HG03342 (cell line): Measurements from ENCODE around the gene PIGM.

Experiments used
- ATAC-seq: cut with Tn5 transposase; IDR thresholded peaks from one replicate; pipeline ENCODE4 v1.9.1; 2021; ENCODE audit warnings: mild to moderate bottlenecking, moderate library complexity; ENCODE audit not compliant: unreplicated experiment

The PIGM gene

DNA sequence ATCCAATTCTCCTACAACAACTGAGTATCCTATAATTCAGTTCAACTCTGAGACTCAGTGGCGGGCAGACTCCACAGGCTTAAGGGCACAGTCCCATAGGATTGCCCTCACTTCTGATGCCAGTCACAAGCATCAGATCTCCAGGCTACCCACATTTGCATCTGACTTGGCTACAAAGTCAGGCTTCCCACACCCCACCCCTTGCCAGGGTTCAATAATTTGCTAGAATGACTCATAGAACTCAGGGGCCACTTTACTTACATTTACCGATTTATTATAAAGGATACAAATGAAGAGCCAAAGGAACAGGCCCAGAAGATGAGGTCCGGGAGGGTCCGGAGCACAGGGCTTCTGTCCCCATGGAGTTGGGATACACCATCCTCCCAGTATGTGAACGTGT lies 41.8 kb downstream of the PIGM start:
- no peak for ATAC-seq

DNA sequence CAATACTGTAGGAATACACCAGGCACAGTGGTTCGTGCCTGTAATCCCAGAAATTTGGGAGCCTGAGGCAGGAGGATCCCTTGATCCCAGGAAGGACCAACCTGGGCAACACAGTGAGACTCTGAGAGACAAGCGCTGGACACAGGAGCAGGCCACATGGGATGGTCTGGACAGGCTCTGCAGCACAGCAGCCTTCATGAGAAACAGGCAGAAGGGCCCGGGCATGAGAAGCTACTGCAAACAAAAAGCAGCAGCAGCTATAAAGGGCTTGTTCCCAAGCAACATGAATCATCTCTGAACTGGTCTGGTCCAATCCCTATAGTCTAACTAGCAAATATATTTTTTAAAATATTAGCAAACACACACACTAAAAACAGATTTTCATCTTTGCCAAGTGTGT lies 42.2 kb downstream of the PIGM start:
- no peak for ATAC-seq

DNA sequence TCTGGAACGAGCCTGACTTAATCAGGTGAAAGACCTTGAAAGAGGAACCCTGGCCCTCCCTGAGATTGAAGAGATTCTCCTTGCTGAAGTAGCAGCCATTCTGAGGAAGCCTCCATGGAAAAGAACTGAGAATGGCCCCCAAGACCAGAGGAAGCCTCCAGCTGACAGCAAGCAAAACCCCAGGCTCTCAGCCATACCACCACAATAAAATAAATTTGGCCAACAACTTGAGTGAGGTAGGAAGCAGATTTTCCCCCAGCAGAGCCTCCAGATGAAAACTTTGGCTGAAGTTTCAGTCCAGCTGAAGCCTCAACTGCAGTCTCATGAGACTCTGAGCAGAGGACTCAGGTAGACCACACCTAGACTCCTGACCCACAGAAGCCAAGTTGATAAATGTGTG lies 43.8 kb downstream of the PIGM start:
- ATAC-seq = no peak

DNA sequence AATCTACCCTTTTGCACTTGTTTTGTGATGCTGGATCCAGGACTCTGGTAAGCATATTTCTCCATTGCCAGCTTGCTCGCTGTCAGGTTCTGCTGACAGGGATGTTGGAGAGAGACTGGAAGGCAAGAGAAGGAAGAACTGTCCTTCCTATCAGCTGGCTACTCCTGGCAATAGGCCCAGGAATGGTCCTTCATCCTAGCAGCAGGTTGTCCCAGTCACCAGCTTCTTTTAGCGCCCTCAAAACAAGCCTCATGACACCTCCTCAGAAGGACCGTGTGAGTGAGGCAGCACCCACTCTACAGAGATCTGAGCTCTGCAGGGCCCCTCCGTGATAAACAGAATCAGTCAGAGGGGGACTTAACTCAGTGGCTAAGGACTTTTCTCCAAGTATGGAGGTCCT lies 44.6 kb downstream of the PIGM start:
- no peak for ATAC-seq

DNA sequence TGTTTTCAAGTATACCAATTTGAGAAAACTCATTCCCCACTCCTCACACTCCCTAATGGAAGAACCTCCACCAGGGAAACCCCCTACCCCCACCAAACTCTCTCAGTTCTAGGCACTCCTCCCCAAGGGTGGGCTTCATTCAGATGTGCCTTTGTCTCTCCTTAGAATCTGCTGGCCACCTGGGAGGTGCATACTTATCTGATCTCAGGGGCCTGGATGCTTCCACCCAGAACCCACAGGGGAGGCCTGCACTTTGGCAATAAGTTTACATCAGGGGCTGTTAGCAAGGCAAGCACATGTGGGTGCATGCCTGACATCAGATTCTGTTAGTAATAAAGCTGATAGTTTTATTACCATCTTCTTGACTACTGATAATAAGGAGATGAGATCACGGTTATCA lies 45.3 kb downstream of the PIGM start:
- no peak for ATAC-seq

DNA sequence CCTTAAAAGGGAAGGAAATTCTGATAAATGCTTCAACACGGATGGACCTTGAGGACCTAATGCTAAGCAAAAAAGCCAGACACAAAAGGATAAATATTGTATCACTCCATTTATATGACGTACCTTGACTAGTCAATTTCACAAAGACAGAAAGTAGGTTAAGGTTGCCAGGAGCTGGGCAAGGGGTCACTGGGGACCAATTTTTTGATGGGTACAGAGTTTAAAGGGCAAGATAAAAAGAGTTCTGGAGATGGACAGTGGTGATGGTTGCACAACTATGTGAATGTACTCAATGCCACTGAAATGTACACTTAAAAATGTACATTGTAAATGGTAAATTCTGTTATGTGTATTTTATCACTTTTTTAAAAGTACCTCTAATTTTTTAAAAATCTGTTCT lies 45.7 kb downstream of the PIGM start:
- ATAC-seq = no peak

DNA sequence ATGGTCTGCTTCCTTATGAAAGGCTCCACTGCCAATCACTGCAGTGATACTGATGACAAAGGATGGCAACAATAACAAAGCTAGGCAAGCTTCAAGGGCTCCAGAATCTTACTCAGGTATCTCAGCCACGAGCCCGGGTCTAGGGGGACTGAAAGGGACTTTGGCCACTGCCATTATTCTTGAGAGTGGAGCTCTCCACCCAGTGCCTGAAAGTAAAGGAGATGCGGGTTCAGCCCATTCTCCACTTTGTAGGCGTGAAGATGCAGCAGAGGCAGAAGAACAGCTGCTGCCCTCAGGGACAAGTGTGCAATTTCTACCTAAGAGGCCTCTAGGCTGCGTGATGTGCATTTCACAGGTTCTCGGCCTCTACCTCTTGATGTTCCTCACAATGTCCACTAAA lies 46.3 kb downstream of the PIGM start:
- ATAC-seq = no peak

DNA sequence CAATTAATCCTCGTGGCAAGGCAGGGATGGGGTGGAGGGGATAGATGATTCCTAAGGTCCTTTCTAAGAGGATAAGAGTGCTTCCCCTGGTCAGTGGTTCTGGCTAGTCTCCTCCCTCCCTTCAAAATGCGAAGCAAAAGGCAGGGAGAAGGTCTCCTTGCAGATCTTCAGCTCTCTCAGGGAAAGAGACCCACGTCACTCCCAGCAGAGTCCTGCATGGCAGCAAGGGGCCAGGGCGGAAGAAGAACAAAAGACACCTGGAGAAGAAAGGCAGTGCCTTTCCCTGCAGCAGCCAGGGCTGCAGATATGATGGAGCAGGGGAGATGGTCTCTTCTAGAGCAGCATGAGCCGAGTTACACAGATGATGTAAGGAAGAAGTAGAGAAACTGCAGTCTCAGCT lies 48.1 kb downstream of the PIGM start:
- ATAC-seq = no peak

DNA sequence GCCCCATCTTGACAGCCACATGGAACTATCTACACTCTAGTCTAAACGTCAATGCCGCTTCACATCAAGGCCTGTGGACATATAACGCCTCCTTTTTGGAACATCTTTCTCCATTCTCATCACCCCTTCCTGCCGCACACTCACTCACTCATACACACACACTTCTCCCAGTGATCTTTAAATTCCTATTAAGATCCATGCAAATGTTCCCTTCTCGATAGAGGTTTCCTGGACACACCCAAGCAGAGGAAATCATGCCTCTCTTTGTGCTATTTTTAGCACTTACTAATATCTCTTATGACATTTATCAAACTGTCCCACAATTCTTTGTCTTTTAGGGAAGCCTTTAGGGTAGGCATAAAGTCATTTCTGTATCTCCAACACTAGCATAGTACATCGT lies 49.5 kb downstream of the PIGM start:
- no peak for ATAC-seq

DNA sequence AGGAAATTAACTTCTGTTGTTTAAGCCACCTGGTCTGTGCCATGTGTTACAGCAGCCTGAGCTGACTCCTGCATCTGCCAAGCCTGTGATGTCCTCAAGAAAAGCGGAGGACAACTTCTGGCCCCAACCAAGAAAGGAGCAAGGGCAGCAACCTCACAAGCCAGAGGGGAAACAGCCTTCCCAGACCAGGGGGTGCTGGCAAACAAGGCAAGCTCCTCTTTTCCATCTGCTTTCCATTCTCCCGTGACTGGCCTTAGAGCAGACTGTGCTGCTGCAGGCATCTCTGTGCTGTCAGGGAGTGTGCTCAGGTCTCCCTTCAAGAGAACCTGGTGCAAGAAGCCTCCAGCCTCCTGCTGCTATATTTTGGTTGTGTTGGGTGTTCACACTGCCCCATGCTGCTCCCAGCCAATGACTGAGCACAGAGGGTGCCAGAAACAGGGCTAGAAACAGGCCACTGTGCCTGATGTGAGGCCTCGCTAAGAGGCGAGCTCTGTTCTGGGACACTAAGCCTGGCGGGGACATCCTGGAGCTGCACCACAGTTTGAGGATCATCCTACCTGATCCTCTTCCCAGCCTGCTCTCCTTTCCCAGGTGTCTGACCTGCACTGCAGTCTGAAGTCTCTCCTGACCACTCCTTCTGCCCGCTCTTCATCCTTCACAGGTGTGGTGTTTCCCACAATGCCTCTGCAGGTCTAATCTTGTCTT lies 50.3 kb downstream of the PIGM start:
- ATAC-seq = no peak

DNA sequence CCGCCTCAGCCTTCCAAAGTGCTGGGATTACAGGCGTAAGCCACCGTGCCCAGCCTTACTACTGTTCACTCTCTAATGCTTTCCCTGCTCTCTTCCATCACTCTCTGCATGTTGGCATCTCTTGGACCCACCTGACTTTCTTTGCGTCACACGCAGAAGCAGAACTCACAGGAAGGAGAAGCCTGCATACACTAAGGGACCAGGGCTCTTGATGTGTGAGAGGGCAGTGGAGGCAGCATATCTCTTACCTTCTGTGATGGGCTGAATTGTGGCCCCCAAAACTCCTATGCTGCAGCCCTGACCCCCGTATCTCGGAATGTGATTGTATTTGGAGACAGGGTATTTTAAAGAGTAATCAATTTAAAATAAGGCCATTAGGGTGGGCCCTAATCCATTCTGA lies 51.0 kb downstream of the PIGM start:
- no peak for ATAC-seq

DNA sequence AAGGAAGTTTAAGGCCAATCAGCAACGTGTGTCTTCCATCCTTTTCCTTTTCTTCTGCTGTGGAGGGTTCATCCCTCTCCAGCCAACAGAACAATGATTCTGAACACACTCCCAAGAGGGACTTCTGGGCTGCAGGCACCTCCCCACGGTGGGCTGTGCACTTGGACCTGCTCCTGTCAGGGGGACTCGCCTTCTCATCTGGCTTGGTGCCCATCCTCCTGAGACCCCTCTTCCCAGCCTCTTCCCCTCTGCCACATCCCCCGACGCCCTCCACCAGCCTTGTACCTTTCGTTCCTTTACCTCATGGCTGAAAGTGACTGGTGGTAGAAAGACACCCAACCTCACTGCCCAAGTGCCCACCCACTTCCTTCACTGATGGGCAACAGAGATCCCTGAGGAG lies 51.7 kb downstream of the PIGM start:
- ATAC-seq = no peak

DNA sequence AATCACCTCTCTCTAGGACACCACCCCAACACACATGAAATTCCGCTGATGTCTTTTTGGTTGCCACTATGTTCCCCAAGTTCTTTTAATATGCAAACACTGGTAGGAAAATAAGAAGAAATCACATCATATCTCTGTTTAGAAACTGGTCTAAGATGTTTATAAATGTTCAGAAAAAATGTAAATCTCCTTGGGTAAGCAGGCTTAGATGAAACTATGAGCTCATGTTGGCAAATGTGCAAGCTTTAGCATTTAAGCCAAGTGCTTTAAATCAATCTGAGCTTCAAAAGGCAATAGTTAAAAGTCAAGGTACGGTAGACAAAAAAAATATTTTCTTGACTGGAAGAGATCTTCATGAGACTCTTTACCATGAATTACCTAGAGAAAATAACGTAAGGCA lies 52.5 kb downstream of the PIGM start:
- no peak for ATAC-seq

DNA sequence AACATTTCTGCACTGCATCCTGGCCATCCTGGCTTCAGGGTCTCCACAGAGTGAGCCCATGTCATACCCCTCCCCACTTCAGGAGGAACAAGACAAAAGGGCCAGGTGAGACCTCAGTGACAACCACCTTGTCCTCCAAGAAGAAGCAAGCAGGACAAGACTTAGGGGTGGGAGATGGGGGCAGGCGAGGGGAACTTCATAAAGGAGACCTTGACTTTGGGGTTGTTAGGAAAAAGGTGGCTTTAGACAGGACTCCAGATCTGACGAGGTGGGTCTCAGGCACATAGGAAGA lies 53.7 kb downstream of the PIGM start:
- ATAC-seq = no peak

DNA sequence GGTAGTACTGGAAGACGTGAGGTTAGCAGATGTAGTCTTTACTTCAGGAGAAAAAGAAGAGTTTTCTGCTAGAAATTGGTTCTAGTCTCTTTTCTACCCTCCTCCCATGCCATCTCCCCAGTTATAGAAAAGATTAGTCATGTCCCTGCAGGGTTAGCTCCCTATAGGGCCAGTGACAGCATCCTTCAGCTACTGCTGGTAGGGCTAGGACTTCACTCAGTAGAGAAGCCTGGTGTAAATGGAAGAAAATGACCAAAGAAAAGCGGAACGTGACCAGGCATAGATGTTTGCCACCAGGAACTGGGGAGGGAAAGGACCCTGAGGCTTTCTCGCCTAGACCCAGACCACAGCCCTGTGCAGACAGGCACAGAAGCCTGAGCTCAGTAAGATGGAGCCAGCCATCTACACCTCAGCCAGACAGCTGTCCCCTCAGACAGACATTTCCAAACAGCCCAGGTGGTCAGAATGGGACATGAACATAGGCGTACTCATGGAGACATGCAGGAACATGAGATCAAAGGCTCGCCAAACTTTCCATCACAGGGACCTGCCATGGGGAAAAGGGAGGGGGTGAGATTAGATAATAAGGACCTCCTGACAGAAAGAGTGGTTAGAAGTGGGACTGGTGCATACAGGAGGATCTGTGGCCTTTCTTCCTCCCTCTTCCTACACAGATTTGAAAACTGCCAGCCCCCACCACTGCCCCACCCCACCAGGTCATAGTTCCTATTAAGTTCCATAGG lies 54.3 kb downstream of the PIGM start:
- no peak for ATAC-seq
